Measurements from ENCODE around the gene DOK6. TPM values are rescaled to one million over a fixed set of nuclear protein-coding genes. Genes with fewer than 3 reads are reported as not detected.

DOK6 gene
- total and polyA plus RNA-seq, 2 donors (not counting 3 experiments of a cell fraction or from before 2014, with no cell fraction given) = under 0.01 TPM; not detected in 1

DNA sequence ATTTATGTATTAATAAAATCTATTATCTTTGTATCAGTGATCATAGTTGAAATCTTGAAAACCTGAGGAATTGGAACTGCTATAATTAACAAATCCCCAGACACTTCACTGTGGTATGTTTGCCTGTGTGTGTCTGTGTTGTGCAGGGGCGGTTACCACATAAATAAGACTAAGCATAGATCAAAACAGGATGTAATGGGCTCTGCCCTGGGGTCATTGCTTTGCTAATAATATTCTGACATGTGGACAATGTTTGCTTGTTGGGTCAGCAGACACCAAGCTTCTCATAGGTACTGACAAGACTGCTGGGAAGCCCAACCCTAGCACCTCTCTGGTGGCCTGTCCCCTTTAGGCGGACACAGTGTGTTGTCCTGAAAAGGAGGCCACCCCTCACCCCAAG lies 35.8 kb upstream of the DOK6 start:
- CTCF ChIA-PET = no interaction called here
- no peak overlapping the region for H3K9ac ChIP-seq (replicated peaks; ENCODE audit: extremely low read depth, insufficient read depth, low read length)
- dilution Hi-C loops (cut with MboI; ENCODE audit: extremely low pct_ligation_motif_present, low sequenced_read_pairs) = no loop called here

DNA sequence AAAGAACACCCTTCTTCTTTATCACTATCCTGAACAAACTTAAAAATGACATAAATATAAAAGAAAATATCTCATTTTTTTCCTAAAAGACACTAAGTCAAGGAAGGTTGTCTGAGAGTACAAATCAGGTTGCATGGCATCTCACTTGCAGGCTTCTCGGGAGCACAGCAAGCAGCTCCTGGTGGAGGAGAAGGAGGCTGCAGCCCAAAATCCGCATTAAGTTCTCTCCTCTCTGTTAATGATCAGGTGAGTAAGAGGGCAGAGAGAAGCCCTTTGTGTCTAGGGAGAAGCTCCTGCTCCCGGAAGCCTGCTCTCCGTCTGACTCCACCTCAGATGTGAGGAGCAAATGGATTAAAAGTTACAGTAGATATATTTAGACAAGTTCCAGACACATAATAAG lies 35.0 kb upstream of the DOK6 start:
- H3K36me3 ChIP-seq (ENCODE audit: control insufficient read depth in 2 of 2, extremely low read depth in 1 of 2, insufficient read depth in 2 of 2, low read length in 2 of 2) = no peaks in the 10 kb centered on the region
- DNase-seq (ENCODE audit: low read depth, low spot score) (no peak), FAIRE-seq (no peak)
- H3K27ac ChIP-seq (ENCODE audit: insufficient read depth, low read depth, low read length) = no peak overlapping the region
- dilution Hi-C loops (cut with MboI; ENCODE audit: extremely low pct_ligation_motif_present, low sequenced_read_pairs) = no loop called here
- no peaks in the 10 kb centered on the region for H4K20me1 ChIP-seq (replicated peaks; ENCODE audit: control insufficient read depth, extremely low read depth, insufficient read depth, low read length)
- CTCF ChIA-PET = no interaction called here
- H3K27me3 ChIP-seq (ENCODE audit: control insufficient read depth in 2 of 2, insufficient read depth in 2 of 2, low read length in 2 of 2) = no peaks in the 10 kb centered on the region
- H2AFZ ChIP-seq (ENCODE audit: low read depth, low read length) = no peak overlapping the region
- no peak for TF ChIP-seq POLR2A (IDR thresholded peaks at IDR 0.05; ENCODE audit: low read depth, low read length)
- no peak for TF ChIP-seq EZH2 (IDR thresholded peaks at IDR 0.05; ENCODE audit: borderline replicate concordance, low read depth, low read length, severe bottlenecking)
- TF ChIP-seq, protein P1, sequence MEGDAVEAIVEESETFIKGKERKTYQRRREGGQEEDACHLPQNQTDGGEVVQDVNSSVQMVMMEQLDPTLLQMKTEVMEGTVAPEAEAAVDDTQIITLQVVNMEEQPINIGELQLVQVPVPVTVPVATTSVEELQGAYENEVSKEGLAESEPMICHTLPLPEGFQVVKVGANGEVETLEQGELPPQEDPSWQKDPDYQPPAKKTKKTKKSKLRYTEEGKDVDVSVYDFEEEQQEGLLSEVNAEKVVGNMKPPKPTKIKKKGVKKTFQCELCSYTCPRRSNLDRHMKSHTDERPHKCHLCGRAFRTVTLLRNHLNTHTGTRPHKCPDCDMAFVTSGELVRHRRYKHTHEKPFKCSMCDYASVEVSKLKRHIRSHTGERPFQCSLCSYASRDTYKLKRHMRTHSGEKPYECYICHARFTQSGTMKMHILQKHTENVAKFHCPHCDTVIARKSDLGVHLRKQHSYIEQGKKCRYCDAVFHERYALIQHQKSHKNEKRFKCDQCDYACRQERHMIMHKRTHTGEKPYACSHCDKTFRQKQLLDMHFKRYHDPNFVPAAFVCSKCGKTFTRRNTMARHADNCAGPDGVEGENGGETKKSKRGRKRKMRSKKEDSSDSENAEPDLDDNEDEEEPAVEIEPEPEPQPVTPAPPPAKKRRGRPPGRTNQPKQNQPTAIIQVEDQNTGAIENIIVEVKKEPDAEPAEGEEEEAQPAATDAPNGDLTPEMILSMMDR (IDR thresholded peaks at IDR 0.05; ENCODE audit: extremely low read depth in 1 of 2, insufficient read depth in 1 of 2, low read depth in 1 of 2, low read length in 2 of 2) = no peak
- no peak for TF ChIP-seq GATA2 (IDR thresholded peaks at IDR 0.05; ENCODE audit: insufficient read depth, insufficient read length, low read depth, low read length)
- TF ChIP-seq POLR2AphosphoS5 (IDR thresholded peaks at IDR 0.05; ENCODE audit: insufficient read depth, low read depth, low read length) = no peak
- no peak for TF ChIP-seq FOS (IDR thresholded peaks at IDR 0.05; ENCODE audit: borderline replicate concordance, insufficient read depth, low read length)
- TF ChIP-seq MAX (IDR thresholded peaks at IDR 0.05; ENCODE audit: insufficient read depth, insufficient read length) = no peak
- TF ChIP-seq JUN (IDR thresholded peaks at IDR 0.05; ENCODE audit: borderline replicate concordance, insufficient read depth, insufficient read length, low read depth) = no peak
- no peaks in the 10 kb centered on the region for H3K4me1 ChIP-seq (ENCODE audit: control insufficient read depth, extremely low read depth, insufficient read depth, low read length)
- intact Hi-C loops (cut with micrococcal nuclease) = no loop called here
- H3K4me2 ChIP-seq (ENCODE audit: insufficient read depth, low read length) = no peak overlapping the region
- H3K9ac ChIP-seq (replicated peaks; ENCODE audit: extremely low read depth, insufficient read depth, low read length) = no peak overlapping the region
- H3K9me3 ChIP-seq (replicated peaks; ENCODE audit: control insufficient read depth, insufficient read depth, low read length) = no peaks in the 10 kb centered on the region
- no peaks in the 10 kb centered on the region for H3K9me1 ChIP-seq (replicated peaks; ENCODE audit: control insufficient read depth, extremely low read depth, insufficient read depth, low read length)
- POLR2A ChIA-PET = no interaction called here
- no TSS peak for BruUV-seq (replicated peaks)
- no peaks in the 10 kb centered on the region for H3K79me2 ChIP-seq (ENCODE audit: control insufficient read depth, insufficient read depth, low read length)
- H3K4me3 ChIP-seq (replicated peaks in 1 of 3; ENCODE audit: insufficient read depth in 1 of 3, low read depth in 1 of 3, low read length in 3 of 3) = no peak overlapping the region

More for the DNA sequence above, 35.8 kb upstream of the DOK6 start:
- Histone ChIP-seq H2AFZ (ENCODE audit: low read depth, low read length) (no peak overlapping the region), H3K9me1 (replicated peaks; ENCODE audit: control insufficient read depth, extremely low read depth, insufficient read depth, low read length) (no peaks in the 10 kb centered on the region), H3K4me3 (replicated peaks in 1 of 3; ENCODE audit: insufficient read depth in 1 of 3, low read depth in 1 of 3, low read length in 3 of 3) (no peak overlapping the region), H3K36me3 (ENCODE audit: control insufficient read depth in 2 of 2, extremely low read depth in 1 of 2, insufficient read depth in 2 of 2, low read length in 2 of 2) (no peaks in the 10 kb centered on the region), H3K9me3 (replicated peaks; ENCODE audit: control insufficient read depth, insufficient read depth, low read length) (no peaks in the 10 kb centered on the region), H3K27ac (ENCODE audit: insufficient read depth, low read depth, low read length) (no peak overlapping the region), H3K4me1 (ENCODE audit: control insufficient read depth, extremely low read depth, insufficient read depth, low read length) (no peaks in the 10 kb centered on the region), H4K20me1 (replicated peaks; ENCODE audit: control insufficient read depth, extremely low read depth, insufficient read depth, low read length) (no peaks in the 10 kb centered on the region), H3K79me2 (ENCODE audit: control insufficient read depth, insufficient read depth, low read length) (no peaks in the 10 kb centered on the region), H3K4me2 (ENCODE audit: insufficient read depth, low read length) (no peak overlapping the region), H3K27me3 (ENCODE audit: control insufficient read depth in 2 of 2, insufficient read depth in 2 of 2, low read length in 2 of 2) (no peaks in the 10 kb centered on the region)
- POLR2A ChIA-PET = no interaction called here
- intact Hi-C loops (cut with micrococcal nuclease) = no loop called here
- TF ChIP-seq GATA2 (IDR thresholded peaks at IDR 0.05; ENCODE audit: insufficient read depth, insufficient read length, low read depth, low read length) = no peak
- no peak for TF ChIP-seq MYC (IDR thresholded peaks at IDR 0.05; ENCODE audit: low read depth, low read length)
- no peak for TF ChIP-seq MAX (IDR thresholded peaks at IDR 0.05; ENCODE audit: insufficient read depth, insufficient read length)
- TF ChIP-seq, protein P1 (IDR thresholded peaks at IDR 0.05; ENCODE audit: extremely low read depth in 1 of 2, insufficient read depth in 1 of 2, low read depth in 1 of 2, low read length in 2 of 2) = no peak
- BruUV-seq (replicated peaks) = no TSS peak
- FAIRE-seq (no peak), DNase-seq (ENCODE audit: low read depth, low spot score) (no peak)

All from endothelial cell of umbilical vein (primary cell).